WTC11 (cell line): ENCODE data around the gene COQ6. TPM values are rescaled to one million over a fixed set of nuclear protein-coding genes. Genes with fewer than 3 reads are reported as not detected.

Experiments
- ATAC-seq: fragments of 200-7000 bp; cut with Tn5 transposase; 2 replicates; pipeline ENCODE4 v1.10.0; 2021; ENCODE audit warnings: mild to moderate bottlenecking, moderate library complexity
- CTCF ChIA-PET: fragments of 300-600 bp; sonication (Branson Sonifier 250); formaldehyde crosslinking; loops from one replicate; lab custom pipeline; 2021; ENCODE audit warnings: antibody characterized with exemption; lab: Charles Lee
- POLR2A ChIA-PET: fragments of 350-600 bp; sonication (Branson Sonifier 250); formaldehyde crosslinking; loops from one replicate; lab custom pipeline; 2021; ENCODE audit warnings: antibody characterized with exemption; lab: Charles Lee
- DNase-seq: peaks from one replicate; pipeline ENCODE4 v3.0.0; 2021; ENCODE audit warnings: low spot score
- H3K27ac Mint-ChIP-seq: 2 replicates; pipeline ENCODE4 v1.8.0; 2021; ENCODE audit warnings: mixed read lengths
- H3K27me3 Mint-ChIP-seq: 2 replicates; pipeline ENCODE4 v1.8.0; 2021; ENCODE audit warnings: low read depth, mild to moderate bottlenecking, moderate library complexity, mixed read lengths
- H3K36me3 Mint-ChIP-seq: 2 replicates; pipeline ENCODE4 v1.8.0; 2021; ENCODE audit warnings: mixed read lengths
- H3K4me1 Mint-ChIP-seq: 2 replicates; pipeline ENCODE4 v1.8.0; 2022; ENCODE audit warnings: mixed read lengths
- H3K4me3 Mint-ChIP-seq: 2 replicates; pipeline ENCODE4 v1.8.0; 2021; ENCODE audit warnings: mild to moderate bottlenecking, moderate library complexity, mixed read lengths
- H3K9me3 Mint-ChIP-seq: 2 replicates; pipeline ENCODE4 v1.8.0; 2021; ENCODE audit warnings: mixed read lengths
- ARID4B ChIP-seq: sonication (generic); formaldehyde crosslinking; IDR thresholded peaks from 2 replicates; pipeline ENCODE4 v1.8.0; 2023; ENCODE audit warnings: missing genetic modification reagents, mild to moderate bottlenecking, borderline replicate concordance
- CREM ChIP-seq: sonication (generic); formaldehyde crosslinking; IDR thresholded peaks from 2 replicates; pipeline ENCODE4 v1.8.1; 2022; ENCODE audit warnings: mild to moderate bottlenecking, missing genetic modification reagents, moderate library complexity
- ETV6 ChIP-seq: sonication (generic); formaldehyde crosslinking; IDR thresholded peaks from 2 replicates; pipeline ENCODE4 v1.8.1; 2022; ENCODE audit warnings: mild to moderate bottlenecking, missing genetic modification reagents
- GTF2I ChIP-seq: fragments of 250-450 bp; sonication (Bioruptor Pico); conservative IDR thresholded peaks from 2 replicates; pipeline ENCODE4 v1.4.0; 2021; ENCODE audit warnings: mild to moderate bottlenecking
- HMGA2 ChIP-seq: fragments of 250-450 bp; sonication (Bioruptor Pico); IDR thresholded peaks from 2 replicates; pipeline ENCODE4 v1.4.0; 2021; ENCODE audit warnings: mild to moderate bottlenecking, moderate library complexity
- HMGXB4 ChIP-seq: sonication (generic); formaldehyde crosslinking; IDR thresholded peaks from 2 replicates; pipeline ENCODE4 v1.8.1; 2023; ENCODE audit warnings: mild to moderate bottlenecking, moderate library complexity, missing genetic modification reagents
- MLX ChIP-seq: sonication (generic); formaldehyde crosslinking; IDR thresholded peaks from 2 replicates; pipeline ENCODE4 v1.8.1; 2023; ENCODE audit warnings: mild to moderate bottlenecking, missing genetic modification reagents, moderate library complexity
- NFATC4 ChIP-seq: fragments of 250-450 bp; sonication (Bioruptor Pico); IDR thresholded peaks from 2 replicates; pipeline ENCODE4 v1.9.0; 2021; ENCODE audit warnings: mild to moderate bottlenecking
- NR1H2 ChIP-seq: sonication (generic); formaldehyde crosslinking; IDR thresholded peaks from 2 replicates; pipeline ENCODE4 v1.9.0; 2021; ENCODE audit warnings: mild to moderate bottlenecking, moderate library complexity, missing genetic modification reagents
- NR2C2 ChIP-seq: sonication (generic); formaldehyde crosslinking; IDR thresholded peaks from 2 replicates; pipeline ENCODE4 v1.8.0; 2022; ENCODE audit warnings: mild to moderate bottlenecking, missing genetic modification reagents
- PRRX2 ChIP-seq: fragments of 250-450 bp; sonication (Bioruptor Pico); IDR thresholded peaks from 2 replicates; pipeline ENCODE4 v1.8.0; 2021; ENCODE audit warnings: mild to moderate bottlenecking
- SOX15 ChIP-seq: fragments of 250-450 bp; sonication (Bioruptor Pico); IDR thresholded peaks from 2 replicates; pipeline ENCODE4 v1.9.0; 2021; ENCODE audit warnings: mild to moderate bottlenecking
- TEAD4 ChIP-seq: sonication (generic); formaldehyde crosslinking; IDR thresholded peaks from 2 replicates; pipeline ENCODE4 v1.8.0; 2022; ENCODE audit warnings: mild to moderate bottlenecking, missing genetic modification reagents
- TP53 ChIP-seq: sonication (generic); formaldehyde crosslinking; IDR thresholded peaks from 2 replicates; pipeline ENCODE4 v1.8.1; 2023; ENCODE audit warnings: mild to moderate bottlenecking, missing genetic modification reagents
- ZBTB43 ChIP-seq: sonication (generic); formaldehyde crosslinking; IDR thresholded peaks from 2 replicates; pipeline ENCODE4 v1.8.1; 2023; ENCODE audit warnings: mild to moderate bottlenecking, missing genetic modification reagents
- ZNF121 ChIP-seq: sonication (generic); formaldehyde crosslinking; IDR thresholded peaks from 2 replicates; pipeline ENCODE4 v1.8.0; 2023; ENCODE audit warnings: missing genetic modification reagents
- ZNF317 ChIP-seq: sonication (generic); formaldehyde crosslinking; IDR thresholded peaks from 2 replicates; pipeline ENCODE4 v1.8.1; 2023; ENCODE audit warnings: low read depth, mild to moderate bottlenecking, moderate library complexity, missing genetic modification reagents, borderline replicate concordance
- total RNA-seq: library from RNA; stranded (reverse); gene quantifications from 3 replicates; pipeline ENCODE4 v1.2.3, GENCODE V29; 2021

Gene COQ6
- total RNA-seq, 1 experiment from 2014 or later = 10.4 TPM

GRCh38 chr14:73976125-73976524 is 26.0 kb downstream of the COQ6 start (continued):
- TF ChIP-seq ARID4B (no peak), TP53 (CRISPR knock-in tag) (no peak), SOX15 (CRISPR knock-in tag) (no peak), ZBTB43 (CRISPR knock-in tag) (no peak), ZNF121 (CRISPR knock-in tag) (no peak), MLX (CRISPR knock-in tag) (no peak), TEAD4 (CRISPR knock-in tag) (no peak)

- Mint-ChIP-seq H3K4me3 (no peak overlapping the region), H3K9me3 (no peaks in the 10 kb centered on the region), H3K27me3 (no peaks in the 10 kb centered on the region), H3K27ac (0 out of 2 replicates have a peak overlapping the region, but pooled peaks have one; percentile 23), H3K36me3 (no peaks in the 10 kb centered on the region), H3K4me1 (no peaks in the 10 kb centered on the region)
- no peak for ATAC-seq
- CTCF ChIA-PET = interaction anchor here (0.5 kb wide), 1 partner anchor 44 kb away, joined by 3 read pairs; no protein-coding TSS in a partner anchor
- POLR2A ChIA-PET = interaction anchor here (0.7 kb wide), 1 partner anchor 9 kb away, joined by 4 read pairs; no protein-coding TSS in a partner anchor
- TF ChIP-seq ZNF317 (CRISPR knock-in tag) (no peak), GTF2I (CRISPR knock-in tag) (no peak), PRRX2 (no peak), NFATC4 (no peak), NR1H2 (CRISPR knock-in tag) (no peak), ETV6 (CRISPR knock-in tag) (no peak), ZBTB43 (CRISPR knock-in tag) (no peak), NR2C2 (no peak), HMGXB4 (CRISPR knock-in tag) (no peak), HMGA2 (CRISPR knock-in tag) (no peak), CREM (no peak)
- no peak for DNase-seq
These were observed 27.8 kb downstream of the COQ6 start for GRCh38 chr14:73977896-73978295.
